Immature natural killer cell (primary cell): ENCODE results near the gene NFIA. TPM values are rescaled to one million over a fixed set of nuclear protein-coding genes. Genes with fewer than 3 reads are reported as not detected.
A peak's percentile ranks its signal among the peaks of the same experiment; 100 is the strongest.

Source experiments
- DNase-seq, 3 donors: peaks; one replicate each; pipeline ENCODE4 v3.0.0; 2022; ENCODE audit warnings: mixed read lengths in 1 of 3
- H3K27ac Mint-ChIP-seq, 6 donors: one replicate each; pipeline ENCODE4 v1.8.0; 2020; ENCODE audit warnings: mixed read lengths in 6 of 6, mild to moderate bottlenecking in 5 of 6, inconsistent platforms in 4 of 6, moderate library complexity in 3 of 6
- H3K27me3 Mint-ChIP-seq, 3 donors: one replicate each; pipeline ENCODE4 v1.8.0; 2020 to 2021; ENCODE audit warnings: low read depth in 3 of 3, mild to moderate bottlenecking in 3 of 3, mixed read lengths in 3 of 3, moderate library complexity in 3 of 3, inconsistent platforms in 1 of 3
- H3K36me3 Mint-ChIP-seq, 3 donors: one replicate each; pipeline ENCODE4 v1.8.0; 2020; ENCODE audit warnings: mixed read lengths in 3 of 3, inconsistent platforms in 2 of 3, mild to moderate bottlenecking in 2 of 3
- H3K4me1 Mint-ChIP-seq, 2 donors: one replicate each; pipeline ENCODE4 v1.8.0; 2020; ENCODE audit warnings: inconsistent platforms in 2 of 2, mild to moderate bottlenecking in 2 of 2, mixed read lengths in 2 of 2, moderate library complexity in 1 of 2
- H3K4me3 Mint-ChIP-seq, 5 donors: one replicate each; pipeline ENCODE4 v1.8.0; 2020; ENCODE audit warnings: mild to moderate bottlenecking in 5 of 5, mixed read lengths in 5 of 5, inconsistent platforms in 3 of 5, moderate library complexity in 3 of 5
- H3K9me3 Mint-ChIP-seq, 6 donors: one replicate each; pipeline ENCODE4 v1.8.0; 2020; ENCODE audit warnings: mild to moderate bottlenecking in 6 of 6, mixed read lengths in 6 of 6, inconsistent platforms in 4 of 6, moderate library complexity in 3 of 6
- polyA plus RNA-seq, 3 donors: library from polyadenylated mRNA; unstranded; fragments of 300-500 nt; fragmentation: Illumina TruSeq; gene quantifications; one replicate each; pipeline ENCODE4 v1.2.3, GENCODE V29; 2021

Gene NFIA
- polyA plus RNA-seq, 3 donors from 2014 or later: 1.7 to 11.5 (median 3.9) TPM

DNA sequence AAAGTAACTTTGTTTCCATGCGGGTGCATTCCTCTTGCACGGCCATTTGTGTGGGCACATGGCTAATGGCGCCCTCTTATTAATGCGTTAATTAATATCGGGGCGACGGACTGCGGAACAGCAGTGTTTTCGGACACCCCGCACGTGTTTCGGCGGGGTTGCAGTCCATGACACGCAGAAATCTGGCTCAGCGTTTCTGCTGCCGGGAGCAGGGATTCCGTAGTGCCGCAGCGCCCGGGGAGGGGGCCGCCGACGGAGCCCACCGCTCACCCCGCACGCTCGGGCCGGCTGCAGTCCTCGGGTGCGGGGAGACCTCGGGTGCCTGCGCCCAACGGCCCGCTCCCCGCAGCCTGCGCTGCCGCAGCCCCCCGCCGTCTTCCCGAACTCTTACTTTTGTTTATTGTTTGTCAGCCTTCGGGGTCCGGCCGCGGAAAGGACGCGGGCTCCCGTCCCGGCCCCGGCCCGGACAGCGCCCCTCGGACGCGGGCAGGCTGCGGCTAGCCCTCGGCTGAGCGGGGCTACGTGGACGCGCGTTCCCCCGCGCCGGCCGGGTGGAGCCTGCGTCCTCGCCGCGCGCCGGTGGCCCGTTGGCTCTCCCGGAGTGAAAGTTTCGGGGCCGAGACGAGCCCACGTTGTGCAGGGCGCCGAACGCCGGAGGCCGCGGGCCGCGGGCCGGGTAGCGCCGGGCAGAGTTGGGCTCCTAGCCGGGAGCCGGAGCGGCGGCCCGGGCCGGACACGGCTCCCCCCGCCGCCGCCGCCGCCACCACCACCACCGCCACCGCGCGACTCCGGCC is 849 bp downstream of the NFIA start:
- peaks cover 0 to 5% (median 0%) of the 10 kb centered on the region in 3 donors for H3K36me3 Mint-ChIP-seq
- peaks cover 41 to 45% of the 10 kb centered on the region in 2 donors for H3K4me1 Mint-ChIP-seq
- DNase-seq: peak; percentile 18 to 35 (median 23)
- peaks cover 8 to 26% (median 19%) of the 10 kb centered on the region in 3 donors for H3K27me3 Mint-ChIP-seq
- peak overlapping the region in 1 of 6 donors; percentile 57 for H3K27ac Mint-ChIP-seq
- H3K9me3 Mint-ChIP-seq: peaks cover 0 to 3% (median 0%) of the 10 kb centered on the region in 6 donors
- peak overlapping the region; percentile 87 to 93 (median 91) for H3K4me3 Mint-ChIP-seq

DNA sequence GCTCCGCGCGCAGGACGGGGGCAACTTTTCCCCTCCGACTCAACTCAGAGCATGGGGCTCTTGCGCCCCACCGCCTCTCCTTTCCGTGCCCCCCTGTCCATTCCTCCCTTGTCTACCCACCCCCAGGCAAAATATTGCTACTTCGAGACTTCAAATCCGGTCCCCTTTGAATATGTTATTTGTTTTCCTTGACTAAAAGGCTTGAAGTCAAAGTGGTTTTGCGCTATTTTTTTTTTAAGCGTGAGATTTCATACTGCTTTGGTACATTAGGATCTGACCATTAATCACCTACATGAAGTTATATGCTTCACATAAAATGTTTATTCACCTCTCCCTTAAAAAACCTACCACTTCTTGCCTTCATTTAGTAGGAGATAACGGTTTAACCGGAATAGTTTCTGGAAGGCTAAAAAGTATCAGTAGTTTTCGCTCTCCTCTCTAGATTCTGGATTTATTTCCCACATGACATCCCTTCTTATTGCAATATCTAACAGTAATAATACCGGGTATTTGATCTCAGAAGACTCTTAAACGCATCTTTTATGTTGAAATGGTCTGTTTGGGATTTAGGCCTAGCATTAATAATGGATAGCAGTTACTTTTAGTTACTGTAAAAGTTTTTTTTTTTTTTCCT is 1.6 kb downstream of the NFIA start:
- peak overlapping the region; percentile 84 to 93 (median 85) for H3K4me3 Mint-ChIP-seq
- no peak for DNase-seq
- peak overlapping the region in 2 of 6 donors; percentile 2 to 73 for H3K27ac Mint-ChIP-seq
- peaks cover 34 to 38% of the 10 kb centered on the region in 2 donors for H3K4me1 Mint-ChIP-seq
- peaks cover 8 to 26% (median 19%) of the 10 kb centered on the region in 3 donors for H3K27me3 Mint-ChIP-seq
- H3K36me3 Mint-ChIP-seq: peaks cover 0 to 12% (median 4%) of the 10 kb centered on the region in 3 donors
- H3K9me3 Mint-ChIP-seq: peaks cover 0 to 3% (median 0%) of the 10 kb centered on the region in 6 donors

DNA sequence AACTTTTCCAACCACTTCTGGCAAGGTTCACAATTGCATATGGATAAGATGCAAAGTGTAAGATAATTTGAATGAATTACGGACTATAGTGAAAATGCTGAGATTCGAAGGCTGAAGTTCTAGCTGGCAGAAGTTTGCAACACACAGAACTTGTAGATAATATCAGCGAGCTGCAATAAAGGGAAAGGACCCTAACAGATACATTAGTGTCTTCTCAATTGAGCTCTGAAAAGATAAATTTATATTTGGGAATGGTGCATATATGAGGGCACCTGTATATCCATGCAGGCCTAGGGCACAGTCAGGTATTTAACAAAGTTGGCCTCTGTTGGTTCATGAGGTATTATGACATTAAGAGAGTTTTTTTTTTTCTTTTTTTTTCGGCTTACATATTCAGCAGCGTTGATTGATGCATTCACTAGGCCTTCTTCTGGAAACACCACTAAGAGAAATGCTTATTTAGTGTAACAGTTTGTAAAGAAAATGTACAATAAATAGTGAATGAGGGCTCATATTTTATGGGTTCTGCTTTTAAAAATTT is 2.2 kb downstream of the NFIA start:
- peak overlapping the region; percentile 84 to 93 (median 85) for H3K4me3 Mint-ChIP-seq
- no peak overlapping the region for H3K27ac Mint-ChIP-seq
- H3K4me1 Mint-ChIP-seq: peaks cover 30 to 31% of the 10 kb centered on the region in 2 donors
- peaks cover 8 to 25% (median 17%) of the 10 kb centered on the region in 3 donors for H3K27me3 Mint-ChIP-seq
- H3K9me3 Mint-ChIP-seq: peaks cover 0 to 3% (median 0%) of the 10 kb centered on the region in 6 donors
- DNase-seq: no peak
- H3K36me3 Mint-ChIP-seq: peaks cover 0 to 12% (median 4%) of the 10 kb centered on the region in 3 donors

DNA sequence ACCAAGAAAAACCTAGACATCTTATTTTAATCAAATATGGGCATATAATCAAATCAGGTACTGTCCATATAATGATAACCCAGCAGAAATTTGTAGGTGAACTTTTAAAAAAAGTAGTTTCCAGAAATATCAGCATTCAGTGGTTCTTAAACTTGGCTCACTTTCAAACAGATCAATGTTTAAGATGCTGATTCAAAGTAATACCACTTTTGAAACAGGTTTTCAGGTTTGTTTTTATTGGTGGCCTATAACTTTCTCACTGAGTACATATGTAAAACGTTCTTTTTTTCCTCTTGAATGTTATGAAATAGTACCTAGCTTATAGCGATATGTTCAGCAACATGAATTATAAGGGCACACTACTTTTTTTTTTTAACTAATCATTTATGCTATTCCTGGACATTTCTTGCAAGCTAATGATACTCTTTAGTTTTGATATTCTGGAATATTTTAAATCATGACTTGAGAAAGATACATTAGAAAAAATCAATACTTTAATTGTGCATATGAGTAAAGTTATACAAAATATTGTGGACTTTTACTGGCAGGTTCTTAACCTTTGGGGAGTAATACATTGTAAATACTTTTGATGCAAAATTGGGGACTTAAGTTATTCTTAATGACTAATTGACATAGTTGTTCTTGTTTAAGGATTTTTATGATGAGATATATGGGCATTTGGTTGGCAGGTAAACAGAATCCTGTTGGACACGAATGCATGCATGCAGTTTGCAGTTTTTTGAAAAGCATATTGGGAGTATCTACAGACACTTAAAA is 3.0 kb downstream of the NFIA start:
- Mint-ChIP-seq H3K4me3 (no peak overlapping the region), H3K9me3 (peaks cover 0 to 3% (median 0%) of the 10 kb centered on the region in 6 donors), H3K27ac (no peak overlapping the region), H3K36me3 (peaks cover 0 to 12% (median 4%) of the 10 kb centered on the region in 3 donors), H3K4me1 (peaks cover 21 to 23% of the 10 kb centered on the region in 2 donors), H3K27me3 (peaks cover 7 to 23% (median 17%) of the 10 kb centered on the region in 3 donors)
- DNase-seq: no peak

DNA sequence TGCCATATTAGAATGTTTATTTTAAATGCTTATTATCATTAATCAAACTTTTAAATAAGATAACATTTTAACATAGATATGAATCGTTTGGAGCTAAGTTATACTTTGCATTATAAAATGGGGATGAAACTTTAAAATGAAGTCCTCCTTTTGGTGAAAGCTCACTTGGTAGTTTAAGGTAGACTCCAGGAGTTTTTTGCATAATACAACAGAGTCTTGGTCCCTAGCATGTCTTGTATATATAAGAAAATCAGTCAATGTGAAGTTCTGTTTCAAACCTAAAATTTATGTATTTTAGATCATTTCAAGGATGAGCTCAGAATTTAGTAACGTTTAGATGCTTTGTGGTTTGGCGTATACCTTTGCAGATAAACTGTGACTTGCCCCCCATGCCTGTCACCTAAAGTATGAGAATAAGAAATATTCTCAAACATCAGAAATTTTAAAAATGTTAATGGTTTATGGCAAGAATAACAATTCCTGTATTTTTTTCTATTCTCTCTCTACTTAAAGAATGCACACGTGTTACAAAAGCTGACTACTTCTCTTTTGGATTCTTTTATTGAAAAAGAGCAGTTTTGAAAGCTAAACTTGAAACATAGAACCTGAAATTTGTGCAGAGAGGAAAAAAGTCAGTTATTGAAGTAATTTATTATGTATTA is 3.8 kb downstream of the NFIA start:
- peaks cover 9 to 19% (median 14%) of the 10 kb centered on the region in 3 donors for H3K27me3 Mint-ChIP-seq
- no peak overlapping the region for H3K4me3 Mint-ChIP-seq

DNA sequence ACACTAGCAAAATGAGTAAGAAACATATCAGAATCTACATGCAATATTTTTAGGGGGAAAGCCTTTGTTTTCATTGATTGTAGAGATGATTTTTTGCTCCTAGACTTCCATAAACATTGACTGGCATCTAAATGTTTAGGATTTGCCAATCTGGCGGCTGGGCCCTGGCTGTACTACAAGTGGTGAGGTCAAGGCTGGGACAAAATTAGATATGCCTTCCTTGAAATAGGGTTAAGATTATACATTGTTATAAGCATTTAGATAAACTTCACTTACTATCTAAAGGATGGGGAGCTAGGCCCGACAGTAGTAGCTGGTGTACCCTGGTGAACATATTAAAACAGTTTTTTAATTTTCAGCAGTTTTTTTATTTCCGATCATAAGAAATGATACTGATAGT is 5.2 kb downstream of the NFIA start:
- DNase-seq: no peak
- peaks cover 0 to 12% (median 4%) of the 10 kb centered on the region in 3 donors for H3K36me3 Mint-ChIP-seq
- peaks cover 9% of the 10 kb centered on the region in 3 donors for H3K27me3 Mint-ChIP-seq

More for the DNA sequence above, 3.8 kb downstream of the NFIA start:
- Mint-ChIP-seq H3K36me3 (peaks cover 0 to 12% (median 4%) of the 10 kb centered on the region in 3 donors), H3K4me1 (peaks cover 14 to 16% of the 10 kb centered on the region in 2 donors), H3K27ac (no peak overlapping the region), H3K9me3 (peaks cover 0 to 3% (median 0%) of the 10 kb centered on the region in 6 donors)
- no peak for DNase-seq

DNA sequence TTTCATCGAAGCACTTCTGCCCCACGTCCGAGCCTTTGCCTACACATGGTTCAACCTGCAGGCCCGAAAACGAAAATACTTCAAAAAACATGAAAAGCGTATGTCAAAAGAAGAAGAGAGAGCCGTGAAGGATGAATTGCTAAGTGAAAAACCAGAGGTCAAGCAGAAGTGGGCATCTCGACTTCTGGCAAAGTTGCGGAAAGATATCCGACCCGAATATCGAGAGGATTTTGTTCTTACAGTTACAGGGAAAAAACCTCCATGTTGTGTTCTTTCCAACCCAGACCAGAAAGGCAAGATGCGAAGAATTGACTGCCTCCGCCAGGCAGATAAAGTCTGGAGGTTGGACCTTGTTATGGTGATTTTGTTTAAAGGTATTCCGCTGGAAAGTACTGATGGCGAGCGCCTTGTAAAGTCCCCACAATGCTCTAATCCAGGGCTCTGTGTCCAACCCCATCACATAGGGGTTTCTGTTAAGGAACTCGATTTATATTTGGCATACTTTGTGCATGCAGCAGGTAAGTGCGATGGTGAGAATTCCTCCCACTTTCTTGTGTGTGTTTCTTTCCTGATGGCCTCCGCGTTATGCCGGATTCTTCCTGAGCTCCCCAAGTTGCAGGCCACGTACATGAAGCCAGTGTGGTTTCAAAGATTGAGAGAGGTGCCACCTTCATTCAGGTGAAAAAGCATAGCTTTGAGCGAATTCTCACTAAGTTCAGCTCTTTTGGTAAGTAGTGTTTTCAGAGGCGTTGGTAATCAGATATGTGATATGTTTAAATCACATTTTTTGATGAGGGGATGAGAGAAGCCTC is 6.0 kb downstream of the NFIA start:
- peaks cover 0 to 12% (median 4%) of the 10 kb centered on the region in 3 donors for H3K36me3 Mint-ChIP-seq
- H3K27ac Mint-ChIP-seq: no peak overlapping the region
- DNase-seq: no peak
- H3K27me3 Mint-ChIP-seq: peaks cover 5 to 9% (median 9%) of the 10 kb centered on the region in 3 donors
- H3K9me3 Mint-ChIP-seq: peaks cover 0 to 3% (median 0%) of the 10 kb centered on the region in 6 donors
- no peak overlapping the region for H3K4me3 Mint-ChIP-seq
- peaks cover 5 to 8% of the 10 kb centered on the region in 2 donors for H3K4me1 Mint-ChIP-seq

More for the DNA sequence above, 5.2 kb downstream of the NFIA start:
- peaks cover 5 to 8% of the 10 kb centered on the region in 2 donors for H3K4me1 Mint-ChIP-seq
- no peak overlapping the region for H3K4me3 Mint-ChIP-seq
- H3K9me3 Mint-ChIP-seq: peaks cover 0 to 3% (median 0%) of the 10 kb centered on the region in 6 donors
- no peak overlapping the region for H3K27ac Mint-ChIP-seq

DNA sequence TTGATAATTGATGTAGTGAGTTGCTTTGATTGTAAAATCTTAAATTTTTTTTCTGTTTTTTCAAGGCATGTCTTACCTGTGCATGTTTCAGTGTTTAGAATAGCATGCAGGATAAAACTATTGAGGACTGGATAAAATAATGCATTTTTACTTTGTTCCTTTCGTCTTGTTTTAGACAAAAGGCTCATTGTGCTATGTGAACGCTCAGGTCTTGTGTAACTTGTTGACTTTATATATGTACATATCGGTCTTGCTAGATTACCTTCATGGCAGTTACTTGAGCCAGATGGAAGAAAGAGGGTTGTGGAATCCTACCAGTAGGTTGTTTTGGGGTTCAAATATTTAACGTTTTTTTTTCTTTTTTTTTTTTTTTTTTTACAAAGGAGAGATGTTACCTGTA is 7.0 kb downstream of the NFIA start:
- Mint-ChIP-seq H3K4me3 (no peak overlapping the region), H3K36me3 (peaks cover 0 to 12% (median 4%) of the 10 kb centered on the region in 3 donors), H3K27me3 (peaks cover 0 to 9% (median 4%) of the 10 kb centered on the region in 3 donors), H3K4me1 (peaks cover 0 to under 1% of the 10 kb centered on the region in 2 donors), H3K9me3 (no peaks in the 10 kb centered on the region), H3K27ac (no peak overlapping the region)
- no peak for DNase-seq

DNA sequence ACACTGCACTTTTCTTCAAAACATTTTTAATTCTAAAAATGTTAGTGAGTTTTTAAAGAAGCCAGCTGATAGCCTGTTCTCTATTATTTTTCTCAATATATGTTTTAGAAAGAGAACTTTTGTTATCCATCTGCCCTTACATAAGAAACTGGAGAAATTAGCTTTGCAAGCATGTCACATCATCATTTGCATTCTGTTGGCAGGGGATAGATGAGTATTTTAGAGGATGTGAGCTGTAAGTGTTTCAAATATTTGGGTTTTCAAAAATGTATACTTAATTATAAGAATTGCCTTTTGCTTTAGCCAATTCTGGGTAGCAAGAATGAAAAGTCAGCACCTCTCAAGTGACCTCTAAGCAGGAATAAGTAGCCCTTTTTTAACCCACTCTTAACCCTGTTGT is 7.4 kb downstream of the NFIA start:
- Mint-ChIP-seq H3K4me1 (no peaks in the 10 kb centered on the region), H3K27me3 (peaks cover 0 to 9% (median 4%) of the 10 kb centered on the region in 3 donors), H3K27ac (no peak overlapping the region), H3K36me3 (peaks cover 0 to 12% (median 4%) of the 10 kb centered on the region in 3 donors), H3K9me3 (no peaks in the 10 kb centered on the region), H3K4me3 (no peak overlapping the region)
- DNase-seq: no peak

DNA sequence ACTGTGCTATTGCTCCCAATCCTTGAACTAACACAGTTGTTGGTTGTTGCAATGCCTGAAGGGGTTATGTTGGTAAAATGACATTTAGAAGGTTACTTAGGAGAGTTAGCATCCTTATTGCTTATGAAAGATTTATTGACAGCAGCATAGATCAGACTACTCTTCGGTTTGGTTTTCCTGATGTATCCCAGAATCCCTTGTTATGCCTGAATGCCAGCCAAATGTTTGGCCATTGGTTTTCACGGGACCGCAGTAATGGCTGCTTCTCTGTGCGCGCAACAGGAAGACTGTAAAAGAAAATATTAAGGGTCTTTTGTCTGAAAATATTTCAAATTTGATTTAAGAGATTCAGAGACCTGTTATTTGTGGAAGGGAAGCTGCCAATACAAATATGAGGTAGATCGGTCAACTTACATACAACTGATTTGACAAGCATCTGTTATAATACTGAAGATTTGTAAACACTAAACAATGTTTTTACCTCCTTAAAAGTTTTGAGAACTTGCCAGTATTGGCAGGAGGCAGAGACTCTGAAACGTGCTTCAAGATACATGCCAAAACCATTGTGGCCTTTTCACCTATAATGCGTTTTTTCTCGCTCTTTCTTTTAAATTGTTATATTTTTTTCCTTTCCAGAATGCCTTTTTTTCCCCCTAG is 8.3 kb downstream of the NFIA start:
- H3K27me3 Mint-ChIP-seq: peaks cover 0 to 4% (median 4%) of the 10 kb centered on the region in 3 donors
- peaks cover 0 to 16% (median 4%) of the 10 kb centered on the region in 3 donors for H3K36me3 Mint-ChIP-seq

DNA sequence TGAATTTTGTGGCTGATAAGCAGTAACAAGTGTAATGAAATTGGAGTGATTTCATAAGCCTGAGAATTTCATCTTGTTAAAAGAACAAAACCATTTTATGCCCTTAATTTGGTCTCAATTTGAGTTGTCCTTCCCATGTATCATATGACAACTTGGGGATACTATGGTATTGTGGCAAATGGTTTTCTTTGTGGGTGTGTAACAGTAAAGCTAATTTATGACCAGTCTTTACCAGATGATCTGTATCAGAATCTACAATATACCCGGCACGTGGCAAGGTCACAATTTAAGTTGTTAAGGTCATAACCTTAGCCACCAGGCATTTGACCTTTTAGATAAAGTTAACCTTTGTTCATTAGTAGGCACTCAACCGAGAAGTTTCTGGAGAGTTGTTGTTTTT is 9.1 kb downstream of the NFIA start:
- no peak overlapping the region for H3K27ac Mint-ChIP-seq

More for the DNA sequence above, 8.3 kb downstream of the NFIA start:
- no peaks in the 10 kb centered on the region for H3K9me3 Mint-ChIP-seq
- no peaks in the 10 kb centered on the region for H3K4me1 Mint-ChIP-seq
- no peak overlapping the region for H3K4me3 Mint-ChIP-seq
- DNase-seq: no peak
- no peak overlapping the region for H3K27ac Mint-ChIP-seq

More for the DNA sequence above, 9.1 kb downstream of the NFIA start:
- H3K4me3 Mint-ChIP-seq: no peak overlapping the region
- no peaks in the 10 kb centered on the region for H3K9me3 Mint-ChIP-seq
- H3K27me3 Mint-ChIP-seq: peaks cover 0 to 6% (median 4%) of the 10 kb centered on the region in 3 donors
- peaks cover 0 to 16% (median 4%) of the 10 kb centered on the region in 3 donors for H3K36me3 Mint-ChIP-seq
- DNase-seq: no peak
- H3K4me1 Mint-ChIP-seq: no peaks in the 10 kb centered on the region
